Calu3 (cell line): Measurements from ENCODE around the gene TMED6. TPM values are rescaled to one million over a fixed set of nuclear protein-coding genes. Genes with fewer than 3 reads are reported as not detected.
"Not testable (repeated sequence)": the region's sequence is repeated elsewhere in the genome, so short reads cannot be mapped to it uniquely, and the experiment has no call there.

Source experiments
- BruUV-seq: library from RNA; stranded (reverse); fragments of 400-500 nt; replicated peaks from 2 replicates; lab custom pipeline; 2021; lab: Mats Ljungman, UMichigan
- CTCF ChIA-PET: fragments of 300-600 bp; sonication (Branson Sonifier 250); formaldehyde crosslinking; loops from one replicate; lab custom pipeline; 2022; ENCODE audit warnings: antibody characterized with exemption; lab: Charles Lee
- DNase-seq: peaks from one replicate; pipeline ENCODE4 v3.0.0; 2022
- H3K27ac Mint-ChIP-seq: one replicate; pipeline ENCODE4 v1.8.0; 2022; ENCODE audit warnings: mixed read lengths; ENCODE audit not compliant: unreplicated experiment
- H3K27me3 Mint-ChIP-seq: one replicate; pipeline ENCODE4 v1.8.0; 2022; ENCODE audit warnings: mixed read lengths; ENCODE audit not compliant: unreplicated experiment
- H3K36me3 Mint-ChIP-seq: one replicate; pipeline ENCODE4 v1.8.0; 2022; ENCODE audit warnings: mild to moderate bottlenecking, moderate library complexity, mixed read lengths; ENCODE audit not compliant: insufficient read depth, unreplicated experiment
- H3K4me1 Mint-ChIP-seq: one replicate; pipeline ENCODE4 v1.8.0; 2022; ENCODE audit warnings: mild to moderate bottlenecking, low read depth, mixed read lengths; ENCODE audit not compliant: unreplicated experiment
- H3K4me3 Mint-ChIP-seq: one replicate; pipeline ENCODE4 v1.8.0; 2022; ENCODE audit warnings: mild to moderate bottlenecking, low read depth, moderate library complexity, mixed read lengths; ENCODE audit not compliant: unreplicated experiment
- H3K9me3 Mint-ChIP-seq: one replicate; pipeline ENCODE4 v1.8.0; 2022; ENCODE audit warnings: low read depth, mixed read lengths; ENCODE audit not compliant: unreplicated experiment
- CTCF ChIP-seq: fragments of 200-600 bp; IDR thresholded peaks from one replicate; pipeline ENCODE4 v1.8.0; 2022; ENCODE audit warnings: antibody characterized with exemption; ENCODE audit not compliant: unreplicated experiment
- intact Hi-C: fragments of 100-400 bp; cut with micrococcal nuclease; formaldehyde crosslinking; loops from one replicate; pipeline ENCODE4 v1.10.0; 2022; ENCODE audit not compliant: unreplicated experiment
- total RNA-seq: library from RNA; stranded (reverse); gene quantifications from 2 replicates; pipeline ENCODE4 v1.2.3, GENCODE V29; 2022

Gene TMED6
- total RNA-seq, 1 experiment from 2014 or later: 1.4 TPM

- Mint-ChIP-seq H3K27ac (no peak overlapping the region), H3K4me1 (no peaks in the 10 kb centered on the region), H3K9me3 (no peaks in the 10 kb centered on the region), H3K4me3 (no peak overlapping the region), H3K36me3 (peaks cover 36% of the 10 kb centered on the region), H3K27me3 (no peaks in the 10 kb centered on the region)
- no TSS peak for BruUV-seq
- intact Hi-C loops: no loop called here
- TF ChIP-seq CTCF: no peak
- no peak for DNase-seq
- CTCF ChIA-PET: no interaction called here
Measured at GRCh38 chr16:69365901-69366300, 14.3 kb upstream of the TMED6 start.

GRCh38 chr16:69364088-69364487, 12.5 kb upstream of the TMED6 start:
- H3K9me3 Mint-ChIP-seq: no peaks in the 10 kb centered on the region

GRCh38 chr16:69363281-69363717, 11.7 kb upstream of the TMED6 start:
- Mint-ChIP-seq H3K27me3 (no peaks in the 10 kb centered on the region), H3K36me3 (peaks cover 34% of the 10 kb centered on the region), H3K9me3 (no peaks in the 10 kb centered on the region), H3K27ac (no peak overlapping the region), H3K4me1 (no peaks in the 10 kb centered on the region), H3K4me3 (no peak overlapping the region)
- intact Hi-C loops: no loop called here
- BruUV-seq: no TSS peak
- no peak for DNase-seq
- CTCF ChIA-PET: no interaction called here
- TF ChIP-seq CTCF: no peak

More at GRCh38 chr16:69364088-69364487, 12.5 kb upstream of the TMED6 start:
- Mint-ChIP-seq H3K4me1 (no peaks in the 10 kb centered on the region), H3K27ac (no peak overlapping the region), H3K27me3 (no peaks in the 10 kb centered on the region), H3K36me3 (peaks cover 34% of the 10 kb centered on the region), H3K4me3 (no peak overlapping the region)
- CTCF ChIA-PET: no interaction called here
- intact Hi-C loops: no loop called here
- no TSS peak for BruUV-seq
- no peak for DNase-seq
- TF ChIP-seq CTCF: no peak

- H3K9me3 Mint-ChIP-seq, H3K4me1 Mint-ChIP-seq, H3K27ac Mint-ChIP-seq, H3K27me3 Mint-ChIP-seq, intact Hi-C loops, BruUV-seq, H3K4me3 Mint-ChIP-seq, DNase-seq: not testable (repeated sequence)
- peaks cover 25% of the 10 kb centered on the region for H3K36me3 Mint-ChIP-seq
- CTCF ChIA-PET: interaction anchor here (0.7 kb wide), 1 partner anchor 105 kb away, joined by 3 read pairs; no protein-coding TSS in a partner anchor
Measured at GRCh38 chr16:69360070-69360469, 8.5 kb upstream of the TMED6 start.

- CTCF ChIA-PET: interaction anchor here (0.7 kb wide), 1 partner anchor 149 kb away, joined by 5 read pairs; no protein-coding TSS in a partner anchor
- no peak for DNase-seq
- no peak overlapping the region for H3K4me3 Mint-ChIP-seq
- intact Hi-C loops: no loop called here
- H3K9me3 Mint-ChIP-seq: no peaks in the 10 kb centered on the region
- no TSS peak for BruUV-seq
- no peak for TF ChIP-seq CTCF
- peaks cover 24% of the 10 kb centered on the region for H3K36me3 Mint-ChIP-seq
- H3K27me3 Mint-ChIP-seq: no peaks in the 10 kb centered on the region
- H3K27ac Mint-ChIP-seq: no peak overlapping the region
- peaks cover 19% of the 10 kb centered on the region for H3K4me1 Mint-ChIP-seq
Measured at GRCh38 chr16:69350536-69351133, 951 bp downstream of the TMED6 start.
